ENCODE data around the gene POU2AF1. TPM values are rescaled to one million over a fixed set of nuclear protein-coding genes. Genes with fewer than 3 reads are reported as not detected.

The POU2AF1 gene
- total and polyA plus RNA-seq, 2 of the 13 experiments (the other 11 are each of a cell fraction or from before 2014, with no cell fraction given): 1.9 to 3.6 TPM

DNA sequence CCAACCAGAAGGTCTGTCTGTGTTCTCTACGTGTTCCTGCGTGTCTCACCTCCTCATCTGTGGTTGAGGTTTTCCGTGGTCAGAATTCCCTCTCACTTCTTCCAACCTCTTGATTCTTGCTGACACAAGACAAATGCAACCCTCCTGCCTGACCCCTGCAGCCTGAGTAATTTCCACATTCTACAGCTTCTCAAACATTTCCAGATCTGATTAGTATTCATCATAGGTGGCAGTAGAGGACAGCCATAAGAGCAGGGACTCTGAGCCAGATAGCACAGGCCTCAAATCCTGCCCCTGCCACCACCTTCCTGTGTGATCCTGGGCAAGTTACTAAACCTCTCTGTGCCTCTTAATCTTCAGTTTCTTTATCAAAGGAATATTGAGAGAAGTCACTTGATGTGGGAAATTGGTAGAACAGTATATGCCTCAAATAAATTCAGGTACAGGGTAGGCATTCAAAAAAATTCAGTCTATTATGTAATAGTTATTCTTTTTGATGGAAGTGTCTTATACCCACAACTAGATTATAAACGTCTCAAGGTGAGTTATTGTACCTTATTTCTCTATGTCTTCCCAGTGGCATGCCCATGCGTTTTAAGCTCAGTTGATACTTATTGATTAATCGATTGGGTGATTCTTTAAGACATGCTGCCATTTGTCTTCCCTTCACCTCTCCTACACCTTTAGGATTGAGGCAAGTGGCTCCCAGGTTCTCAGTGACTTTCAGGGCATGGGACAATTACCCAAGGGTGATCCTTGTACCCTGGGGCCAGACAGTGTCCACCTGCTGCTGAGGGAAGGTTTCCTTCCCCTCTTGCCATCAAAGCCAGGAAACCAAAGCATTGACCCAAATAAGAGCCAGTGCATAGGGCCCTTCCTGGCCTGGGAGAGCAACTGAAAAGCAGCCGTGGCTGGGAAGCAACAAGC lies 19.6 kb downstream of the POU2AF1 start (continued):
- TF ChIP-seq NFKB2 (CRISPR knock-in tag; IDR thresholded peaks at IDR 0.05; ENCODE audit: borderline replicate concordance) (no peak), MAZ (IDR thresholded peaks at IDR 0.05; ENCODE audit: borderline replicate concordance, low read depth, low read length) (no peak), MAZ (CRISPR knock-in tag; IDR thresholded peaks at IDR 0.05; ENCODE audit: low read depth) (no peak), ZNF75D (CRISPR knock-in tag; IDR thresholded peaks at IDR 0.05; ENCODE audit: borderline replicate concordance) (no peak), PITX1 (CRISPR knock-in tag; IDR thresholded peaks at IDR 0.05) (no peak), TCF7L2 (IDR thresholded peaks at IDR 0.05; ENCODE audit: low read depth, low read length) (no peak), PHF21A (CRISPR knock-in tag; IDR thresholded peaks at IDR 0.05) (no peak), ZNF337 (CRISPR knock-in tag; IDR thresholded peaks at IDR 0.05; ENCODE audit: borderline replicate concordance, low read depth) (no peak), ZMYM2 (CRISPR knock-in tag; IDR thresholded peaks at IDR 0.05) (peak; percentile 96), GZF1 (CRISPR knock-in tag; IDR thresholded peaks at IDR 0.05) (no peak), HDAC2 (CRISPR knock-in tag; IDR thresholded peaks at IDR 0.05) (peak; percentile 66; the same call in 1 of the 2 replicates), POGZ (CRISPR knock-in tag; IDR thresholded peaks at IDR 0.05) (0 out of 2 replicates have a peak, but pooled peaks have one; percentile 19), ZNF180 (CRISPR knock-in tag; IDR thresholded peaks at IDR 0.05; ENCODE audit: borderline replicate concordance, low read depth) (no peak), EP300 (IDR thresholded peaks at IDR 0.05; ENCODE audit: low read depth in 2 of 2, low read length in 2 of 2) (peak in 1 of 2 experiments; percentile 17; a peak in 1 of 4 replicates), EP300 (CRISPR knock-in tag; IDR thresholded peaks at IDR 0.05; ENCODE audit: borderline replicate concordance) (no peak), KLF15 (CRISPR knock-in tag; IDR thresholded peaks at IDR 0.05; ENCODE audit: borderline replicate concordance) (no peak), HES4 (CRISPR knock-in tag; IDR thresholded peaks at IDR 0.05; ENCODE audit: borderline replicate concordance) (no peak)
- TF ChIP-seq, protein P1, sequence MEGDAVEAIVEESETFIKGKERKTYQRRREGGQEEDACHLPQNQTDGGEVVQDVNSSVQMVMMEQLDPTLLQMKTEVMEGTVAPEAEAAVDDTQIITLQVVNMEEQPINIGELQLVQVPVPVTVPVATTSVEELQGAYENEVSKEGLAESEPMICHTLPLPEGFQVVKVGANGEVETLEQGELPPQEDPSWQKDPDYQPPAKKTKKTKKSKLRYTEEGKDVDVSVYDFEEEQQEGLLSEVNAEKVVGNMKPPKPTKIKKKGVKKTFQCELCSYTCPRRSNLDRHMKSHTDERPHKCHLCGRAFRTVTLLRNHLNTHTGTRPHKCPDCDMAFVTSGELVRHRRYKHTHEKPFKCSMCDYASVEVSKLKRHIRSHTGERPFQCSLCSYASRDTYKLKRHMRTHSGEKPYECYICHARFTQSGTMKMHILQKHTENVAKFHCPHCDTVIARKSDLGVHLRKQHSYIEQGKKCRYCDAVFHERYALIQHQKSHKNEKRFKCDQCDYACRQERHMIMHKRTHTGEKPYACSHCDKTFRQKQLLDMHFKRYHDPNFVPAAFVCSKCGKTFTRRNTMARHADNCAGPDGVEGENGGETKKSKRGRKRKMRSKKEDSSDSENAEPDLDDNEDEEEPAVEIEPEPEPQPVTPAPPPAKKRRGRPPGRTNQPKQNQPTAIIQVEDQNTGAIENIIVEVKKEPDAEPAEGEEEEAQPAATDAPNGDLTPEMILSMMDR (CRISPR knock-in tag; IDR thresholded peaks at IDR 0.05): peak; percentile 65
- TF ChIP-seq, protein P2, sequence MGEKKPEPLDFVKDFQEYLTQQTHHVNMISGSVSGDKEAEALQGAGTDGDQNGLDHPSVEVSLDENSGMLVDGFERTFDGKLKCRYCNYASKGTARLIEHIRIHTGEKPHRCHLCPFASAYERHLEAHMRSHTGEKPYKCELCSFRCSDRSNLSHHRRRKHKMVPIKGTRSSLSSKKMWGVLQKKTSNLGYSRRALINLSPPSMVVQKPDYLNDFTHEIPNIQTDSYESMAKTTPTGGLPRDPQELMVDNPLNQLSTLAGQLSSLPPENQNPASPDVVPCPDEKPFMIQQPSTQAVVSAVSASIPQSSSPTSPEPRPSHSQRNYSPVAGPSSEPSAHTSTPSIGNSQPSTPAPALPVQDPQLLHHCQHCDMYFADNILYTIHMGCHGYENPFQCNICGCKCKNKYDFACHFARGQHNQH (CRISPR knock-in tag; IDR thresholded peaks at IDR 0.05): no peak
- TF ChIP-seq, protein P3, sequence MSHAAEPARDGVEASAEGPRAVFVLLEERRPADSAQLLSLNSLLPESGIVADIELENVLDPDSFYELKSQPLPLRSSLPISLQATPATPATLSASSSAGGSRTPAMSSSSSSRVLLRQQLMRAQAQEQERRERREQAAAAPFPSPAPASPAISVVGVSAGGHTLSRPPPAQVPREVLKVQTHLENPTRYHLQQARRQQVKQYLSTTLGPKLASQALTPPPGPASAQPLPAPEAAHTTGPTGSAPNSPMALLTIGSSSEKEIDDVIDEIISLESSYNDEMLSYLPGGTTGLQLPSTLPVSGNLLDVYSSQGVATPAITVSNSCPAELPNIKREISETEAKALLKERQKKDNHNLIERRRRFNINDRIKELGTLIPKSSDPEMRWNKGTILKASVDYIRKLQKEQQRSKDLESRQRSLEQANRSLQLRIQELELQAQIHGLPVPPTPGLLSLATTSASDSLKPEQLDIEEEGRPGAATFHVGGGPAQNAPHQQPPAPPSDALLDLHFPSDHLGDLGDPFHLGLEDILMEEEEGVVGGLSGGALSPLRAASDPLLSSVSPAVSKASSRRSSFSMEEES (CRISPR knock-in tag; IDR thresholded peaks at IDR 0.05): no peak
- TF ChIP-seq, protein P4, sequence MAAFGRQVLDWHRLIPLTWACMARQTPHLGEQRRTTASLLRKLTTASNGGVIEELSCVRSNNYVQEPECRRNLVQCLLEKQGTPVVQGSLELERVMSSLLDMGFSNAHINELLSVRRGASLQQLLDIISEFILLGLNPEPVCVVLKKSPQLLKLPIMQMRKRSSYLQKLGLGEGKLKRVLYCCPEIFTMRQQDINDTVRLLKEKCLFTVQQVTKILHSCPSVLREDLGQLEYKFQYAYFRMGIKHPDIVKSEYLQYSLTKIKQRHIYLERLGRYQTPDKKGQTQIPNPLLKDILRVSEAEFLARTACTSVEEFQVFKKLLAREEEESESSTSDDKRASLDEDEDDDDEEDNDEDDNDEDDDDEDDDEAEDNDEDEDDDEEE (CRISPR knock-in tag; IDR thresholded peaks at IDR 0.05): no peak
